Muscle of back (tissue), 11 donors: Measurements from ENCODE around the gene PPP1CC. TPM values are rescaled to one million over a fixed set of nuclear protein-coding genes. Genes with fewer than 3 reads are reported as not detected.
"Not testable (repeated sequence)": the region's sequence is repeated elsewhere in the genome, so short reads cannot be mapped to it uniquely, and the experiment has no call there.

Source experiments
- DNase-seq, 3 donors: peaks; one replicate each; pipeline versions ENCODE4 v3.0.0 to v3.0.0-alpha.2; 2013
- polyA plus RNA-seq, 10 donors: library from polyadenylated mRNA; unstranded; fragments of 120-200 nt; gene quantifications; one replicate each; pipeline ENCODE4 v1.2.1, GENCODE V29; 2013; ENCODE audit not compliant: insufficient read length in 10 of 10

The PPP1CC gene
- polyA plus RNA-seq, 10 donors, result 107 to 147 (median 130) TPM

GRCh38 chr12:110728628-110729027 is 14.1 kb downstream of the PPP1CC start:
- no peak for DNase-seq

- DNase-seq, result no peak
Measured at GRCh38 chr12:110726708-110727369, 15.9 kb downstream of the PPP1CC start.

GRCh38 chr12:110726028-110726427 is 16.7 kb downstream of the PPP1CC start:
- DNase-seq, result no peak

GRCh38 chr12:110725267-110725666 is 17.4 kb downstream of the PPP1CC start:
- DNase-seq, result no peak

GRCh38 chr12:110722892-110723291 is 19.8 kb downstream of the PPP1CC start:
- not testable (repeated sequence) for DNase-seq

GRCh38 chr12:110721570-110721969 is 21.1 kb downstream of the PPP1CC start:
- no peak for DNase-seq

GRCh38 chr12:110720516-110720915 is 22.2 kb downstream of the PPP1CC start:
- DNase-seq, result no peak

GRCh38 chr12:110718222-110718908 is 24.3 kb downstream of the PPP1CC start:
- DNase-seq, result no peak

- no peak for DNase-seq
Measured at GRCh38 chr12:110717037-110717436, 25.7 kb downstream of the PPP1CC start.

- no peak for DNase-seq
Measured at GRCh38 chr12:110708917-110709316, 33.8 kb downstream of the PPP1CC start.

- no peak for DNase-seq
Measured at GRCh38 chr12:110705309-110705708, 37.4 kb downstream of the PPP1CC start.

GRCh38 chr12:110704750-110705149 is 37.9 kb downstream of the PPP1CC start:
- no peak for DNase-seq

- DNase-seq, result no peak
Measured at GRCh38 chr12:110704231-110704630, 38.5 kb downstream of the PPP1CC start.

GRCh38 chr12:110702081-110702480 is 40.6 kb downstream of the PPP1CC start:
- no peak for DNase-seq

- no peak for DNase-seq
Measured at GRCh38 chr12:110699591-110700445, 42.9 kb downstream of the PPP1CC start.

- DNase-seq, result peak; percentile 30 to 90 (median 75)
Measured at GRCh38 chr12:110698171-110698902, 44.4 kb downstream of the PPP1CC start.

- no peak for DNase-seq
Measured at GRCh38 chr12:110697236-110697635, 45.5 kb downstream of the PPP1CC start.

GRCh38 chr12:110696283-110696682 is 46.4 kb downstream of the PPP1CC start:
- DNase-seq, result no peak

- peak in 1 of 3 donors; percentile 29 for DNase-seq
Measured at GRCh38 chr12:110694330-110694901, 48.3 kb downstream of the PPP1CC start.

- DNase-seq, result peak in 1 of 3 donors; percentile 33
Measured at GRCh38 chr12:110693731-110694130, 49.0 kb downstream of the PPP1CC start.

- DNase-seq, result no peak
Measured at GRCh38 chr12:110690127-110690430, 52.6 kb downstream of the PPP1CC start.
